Stimulated activated CD8-positive, alpha-beta memory T cell treated with anti-CD3 and anti-CD28 coated beads, Interleukin-12 subunit alpha, Interleukin-12 subunit beta, amount 100 ng/mL, for 1 hour (primary cell): ENCODE data around the gene HS6ST1.

Experiments used
- DNase-seq: peaks from one replicate; pipeline ENCODE4 v3.0.0-alpha.2; 2020; ENCODE audit warnings: low read depth

The HS6ST1 gene

DNA sequence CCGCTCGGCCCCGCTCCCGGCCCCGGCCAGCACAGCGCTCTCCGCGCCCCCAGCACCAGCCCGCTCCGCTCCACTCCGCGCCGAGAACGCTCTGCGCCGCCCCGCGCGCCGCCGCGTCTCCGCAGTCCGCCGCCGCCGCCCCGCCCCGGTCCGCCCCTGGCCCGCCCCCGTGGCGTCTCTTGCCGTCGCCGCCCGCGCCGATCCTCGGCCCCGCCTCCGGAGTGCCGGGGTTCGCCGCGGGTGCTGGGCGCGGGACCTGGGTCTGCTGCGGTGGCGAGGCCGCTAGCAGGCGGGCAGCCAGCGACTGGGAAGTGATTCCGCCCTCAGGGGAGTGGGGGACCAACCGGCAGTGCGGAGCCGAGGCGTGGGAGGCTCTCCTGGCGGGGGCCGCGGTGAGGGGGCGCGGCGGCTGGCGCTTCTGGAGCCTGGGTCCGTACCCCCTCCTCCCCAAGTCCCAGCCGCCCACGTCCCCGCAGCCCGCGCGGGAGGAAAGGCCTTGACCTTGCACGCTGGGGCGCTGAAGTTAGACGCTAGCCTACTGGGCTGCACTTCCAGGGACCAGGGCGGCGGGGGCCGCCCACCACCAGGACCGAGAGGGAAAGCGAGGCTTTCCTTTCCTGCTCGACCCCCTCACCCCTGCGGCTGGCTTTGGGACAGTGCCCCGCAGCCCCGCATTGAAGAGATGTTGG, at the start of gene HS6ST1:
Gene HS6ST1 (minus strand): TSS at position 93 of the 689 bp plus-strand sequence. CDS start 305 bp downstream, outside the sequence.
- peak; percentile 74 for DNase-seq

DNA sequence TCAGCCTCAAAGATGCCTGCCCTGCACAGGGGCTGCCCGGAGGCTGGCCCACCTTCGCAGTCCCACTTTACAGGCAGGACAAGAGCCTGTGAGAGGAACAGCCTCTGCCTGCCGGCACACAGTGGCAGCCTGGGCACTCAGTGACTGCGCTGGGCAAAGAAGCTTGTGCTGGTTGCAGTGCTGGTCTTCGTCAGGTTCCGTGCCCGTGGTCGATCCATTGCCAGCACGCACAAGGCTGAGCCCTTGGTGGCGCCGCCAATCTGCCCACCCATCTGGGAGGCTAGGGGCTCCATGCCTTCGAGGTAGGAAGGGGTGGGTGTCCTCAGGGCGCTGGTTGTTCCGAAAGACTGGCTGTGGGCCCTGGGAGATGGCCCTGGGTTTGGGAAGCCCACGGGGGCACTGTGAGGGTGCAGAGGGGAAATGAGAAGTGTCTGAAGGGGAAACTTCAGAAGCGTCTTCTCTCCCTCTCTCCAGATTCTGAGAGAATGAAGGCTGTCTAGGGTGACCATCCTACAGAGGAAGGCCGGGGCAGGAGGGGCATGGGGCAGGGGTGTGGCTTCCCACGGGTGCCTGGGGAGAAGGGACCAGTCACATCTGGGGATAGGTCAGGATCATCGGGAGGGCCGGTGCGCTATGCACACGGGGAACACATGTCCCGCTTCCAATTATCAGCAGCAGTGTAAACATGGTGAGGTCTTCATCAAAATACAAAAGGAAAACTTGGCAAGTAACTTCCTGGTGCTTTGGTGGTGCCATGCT, 49.1 kb upstream of the HS6ST1 start:
- DNase-seq, result no peak

DNA sequence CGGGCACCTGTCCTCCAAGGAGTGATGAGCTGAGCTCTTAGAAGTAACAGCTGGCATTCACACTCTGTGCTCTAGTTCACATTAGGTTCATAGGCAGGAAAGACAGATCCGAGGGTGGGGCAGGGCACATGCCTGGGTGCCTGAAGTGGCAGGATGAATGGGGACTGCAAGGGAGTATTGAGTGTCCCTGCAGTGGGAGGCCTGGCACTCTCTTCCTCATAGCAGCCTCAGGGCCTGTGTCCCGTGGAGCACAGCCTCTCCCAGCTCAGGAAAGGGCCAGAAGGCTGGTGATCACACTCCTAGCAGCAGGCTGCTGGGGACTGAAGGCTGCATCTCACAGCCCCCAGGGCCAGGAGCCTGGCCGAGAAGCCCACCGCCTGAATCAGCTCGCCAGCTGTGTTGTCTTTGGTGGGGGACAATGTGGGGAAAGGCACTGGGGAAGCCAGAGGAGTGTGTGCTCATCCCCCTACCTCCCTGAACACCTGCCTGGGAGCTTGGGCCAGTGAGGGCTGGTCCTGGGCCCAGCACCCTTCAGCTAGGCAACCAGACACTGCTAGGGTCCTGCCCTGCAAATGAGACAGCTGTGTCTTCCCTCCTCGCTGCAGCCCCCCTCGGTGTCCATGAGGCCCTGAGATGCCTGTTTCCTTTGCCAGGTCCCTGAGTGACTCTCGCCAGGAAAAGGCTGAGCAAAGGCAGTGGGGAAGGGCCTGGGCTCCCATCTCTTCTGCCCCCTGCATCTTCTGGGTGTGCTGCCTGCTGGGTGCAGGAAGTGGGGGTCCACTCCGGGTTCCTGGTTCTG, 48.2 kb upstream of the HS6ST1 start:
- no peak for DNase-seq

GRCh38 chr2:128365217-128365905, 46.7 kb upstream of the HS6ST1 start:
- no peak for DNase-seq

DNA sequence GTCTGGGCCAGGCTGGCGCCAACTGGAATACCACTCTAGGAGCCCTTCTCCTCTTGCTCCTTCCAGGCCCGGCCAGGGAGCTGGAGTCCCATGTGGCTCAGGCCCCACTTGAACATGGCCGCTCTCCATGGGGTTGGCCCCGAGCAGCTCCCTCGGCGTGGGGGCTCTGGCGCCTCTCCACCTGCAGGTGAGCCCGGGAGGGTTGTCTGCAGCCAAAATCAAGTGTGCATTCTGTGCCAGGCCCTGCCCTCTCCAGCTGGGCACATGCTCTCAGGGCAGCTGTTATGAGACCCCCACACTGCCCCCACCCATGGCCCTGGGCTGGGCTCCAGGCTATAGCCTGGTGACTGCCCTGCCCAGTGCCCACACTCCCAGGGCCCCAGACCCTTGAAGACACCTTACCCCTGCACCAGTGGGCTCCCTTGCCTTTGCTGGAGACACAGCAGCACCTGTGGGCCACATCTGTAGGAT, 45.8 kb upstream of the HS6ST1 start:
- DNase-seq, result no peak

DNA sequence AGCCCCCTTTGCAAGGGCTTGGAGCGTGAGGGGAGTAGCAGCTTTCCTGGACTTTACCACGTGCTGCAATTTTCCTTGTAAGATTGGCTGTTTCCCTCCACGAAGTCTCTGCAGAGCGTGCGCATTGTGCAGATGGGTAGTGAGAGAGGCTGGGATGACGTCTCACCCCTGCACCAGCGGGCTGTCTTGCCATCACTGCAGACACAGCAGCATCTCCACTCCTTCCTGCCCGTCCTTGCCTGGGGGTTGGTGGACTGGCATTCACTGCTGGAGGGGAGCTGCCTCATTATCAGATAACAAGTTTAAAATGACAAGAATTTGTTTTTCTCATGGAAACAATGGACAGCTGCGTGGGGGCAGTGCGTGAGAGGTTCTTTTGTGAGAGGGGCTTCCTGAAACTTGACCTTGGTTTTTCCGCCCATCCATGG, 45.3 kb upstream of the HS6ST1 start:
- DNase-seq, result no peak

DNA sequence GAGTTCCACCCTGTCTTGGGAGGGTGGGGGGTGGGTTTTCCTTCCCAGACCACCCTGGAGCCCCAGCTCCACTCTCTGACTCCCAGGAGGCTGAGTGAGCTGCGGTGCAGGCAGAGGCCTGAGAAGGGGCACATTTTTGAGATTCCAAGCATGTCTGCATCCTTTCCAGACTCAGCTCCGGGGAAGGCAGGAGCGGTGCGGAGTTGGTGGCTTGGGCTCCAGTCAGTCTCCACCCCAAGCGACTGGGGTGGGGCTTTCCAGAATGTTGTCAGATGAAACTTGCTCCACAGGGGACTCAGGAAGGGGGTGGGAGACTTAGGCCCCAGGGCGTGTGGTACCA, 44.2 kb upstream of the HS6ST1 start:
- no peak for DNase-seq

GRCh38 chr2:128362176-128362888, 43.7 kb upstream of the HS6ST1 start:
- DNase-seq, result no peak

GRCh38 chr2:128361376-128362131, 42.9 kb upstream of the HS6ST1 start:
- no peak for DNase-seq

DNA sequence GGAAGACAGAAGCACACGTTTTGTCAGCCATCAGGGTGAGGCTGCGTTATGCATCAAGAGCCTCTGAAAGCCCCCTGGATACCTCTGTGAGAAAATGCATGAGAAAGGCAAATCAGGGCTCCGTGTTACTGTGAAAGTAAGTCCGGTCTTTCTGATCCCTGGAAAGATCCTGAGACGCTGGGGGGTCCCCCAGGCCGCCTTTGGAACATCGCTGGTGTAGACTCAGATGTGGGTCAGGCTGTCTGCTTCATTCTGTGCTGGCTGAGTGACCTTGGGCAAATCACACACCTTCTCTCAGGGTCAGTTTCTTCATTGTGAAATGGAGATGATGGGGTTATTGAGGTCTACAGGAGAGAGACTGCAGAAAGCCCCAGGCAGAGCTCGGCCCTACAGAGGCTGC, 42.0 kb upstream of the HS6ST1 start:
- no peak for DNase-seq

GRCh38 chr2:128359841-128360240, 41.2 kb upstream of the HS6ST1 start:
- no peak for DNase-seq

DNA sequence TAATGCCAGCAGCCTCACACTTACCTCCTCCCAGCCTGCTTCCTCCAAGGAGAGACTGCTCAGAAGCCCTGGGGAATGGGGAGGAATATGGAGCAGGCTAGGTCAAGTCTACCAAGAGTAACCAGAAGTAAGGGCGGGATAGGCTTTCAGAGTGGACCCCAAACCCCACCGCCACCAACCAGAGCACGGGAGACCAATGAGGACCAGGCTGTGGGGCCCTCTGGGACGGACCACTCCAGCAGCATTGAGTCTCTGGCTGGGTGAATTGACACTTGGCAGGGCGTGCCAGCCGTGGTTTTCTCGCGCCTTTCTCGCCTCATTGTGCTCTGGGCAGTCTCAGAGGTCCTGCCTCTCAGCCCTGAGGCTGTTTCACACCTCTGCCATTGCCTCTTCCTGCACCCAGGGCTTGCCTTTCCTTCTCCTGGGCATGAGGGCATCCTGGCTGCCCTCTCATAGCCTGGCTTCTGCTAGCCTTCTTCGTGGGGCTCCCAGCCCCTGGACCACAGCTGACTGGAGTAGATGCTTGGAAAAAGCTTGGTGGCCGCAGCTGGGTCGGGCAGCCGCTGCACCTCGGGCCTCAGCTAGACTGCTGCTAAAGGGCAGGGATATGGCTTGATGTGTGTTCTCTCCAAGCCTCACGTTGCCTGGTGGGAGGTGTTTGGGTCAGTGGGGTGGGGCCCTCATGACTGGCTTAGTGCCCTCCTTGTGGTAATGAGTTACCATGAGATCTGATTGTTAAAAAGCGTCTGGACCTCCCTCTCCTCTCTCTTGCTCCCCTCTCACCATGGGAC, 40.5 kb upstream of the HS6ST1 start:
- DNase-seq, result no peak

DNA sequence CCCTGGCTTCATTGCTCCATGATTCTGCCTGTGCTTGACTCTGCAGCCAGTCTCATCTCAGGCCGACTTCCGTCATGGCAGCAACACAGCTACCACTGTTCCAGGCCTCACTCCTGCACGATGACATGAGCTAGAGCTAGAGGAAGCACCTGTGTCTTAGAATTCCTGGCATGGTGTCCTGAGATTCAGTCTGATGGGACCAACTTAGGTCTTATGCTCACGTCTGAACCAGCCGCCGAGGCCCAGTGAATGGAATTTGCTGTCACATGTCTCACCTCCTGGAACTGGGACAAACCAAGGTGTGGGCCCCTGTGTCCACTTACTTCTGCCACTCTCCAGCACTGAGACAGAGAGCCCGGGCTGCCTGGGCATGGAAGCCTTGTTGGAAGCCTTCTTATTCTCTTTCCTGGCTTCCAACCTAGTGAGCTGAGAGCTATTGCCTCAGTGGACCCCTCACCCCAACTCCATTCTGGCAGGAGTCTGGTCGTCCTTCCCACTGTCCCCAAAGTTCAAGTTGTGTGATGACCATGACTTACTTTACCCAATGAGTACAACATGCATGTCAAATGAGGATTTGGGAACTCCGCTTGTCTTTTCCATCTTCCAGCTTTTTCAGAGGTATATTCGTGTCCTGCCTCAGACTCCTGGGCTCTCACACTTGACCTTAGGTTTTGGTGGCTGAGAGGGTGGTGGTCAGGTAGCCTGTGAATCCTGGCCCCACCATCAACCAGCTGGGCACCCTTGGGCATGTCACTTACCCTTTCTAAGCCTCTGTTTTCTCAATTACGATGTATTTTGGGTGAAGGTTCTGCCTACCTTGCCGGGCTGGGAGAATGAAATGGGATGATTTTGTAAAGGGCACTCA, 39.1 kb upstream of the HS6ST1 start:
- no peak for DNase-seq

DNA sequence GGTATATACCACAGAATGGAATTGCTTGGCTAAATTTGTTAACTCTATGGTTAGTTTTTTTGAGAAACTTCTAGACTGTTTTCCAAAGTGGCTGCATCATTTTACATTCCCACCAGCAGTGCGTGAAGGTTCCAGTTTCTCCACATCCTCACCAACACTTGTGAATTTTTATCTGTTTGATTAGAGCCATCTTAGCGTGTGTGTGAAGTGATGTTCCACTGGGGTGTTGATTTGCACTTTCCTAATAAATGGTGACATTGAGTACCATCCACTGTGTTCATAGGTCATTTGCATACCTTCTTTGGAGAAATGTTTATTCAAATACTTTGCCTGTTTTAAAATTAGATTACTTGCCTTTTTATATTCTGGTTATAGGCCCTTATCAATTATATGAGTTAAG, 37.5 kb upstream of the HS6ST1 start:
- no peak for DNase-seq

GRCh38 chr2:128354726-128355470, 36.2 kb upstream of the HS6ST1 start:
- no peak for DNase-seq

DNA sequence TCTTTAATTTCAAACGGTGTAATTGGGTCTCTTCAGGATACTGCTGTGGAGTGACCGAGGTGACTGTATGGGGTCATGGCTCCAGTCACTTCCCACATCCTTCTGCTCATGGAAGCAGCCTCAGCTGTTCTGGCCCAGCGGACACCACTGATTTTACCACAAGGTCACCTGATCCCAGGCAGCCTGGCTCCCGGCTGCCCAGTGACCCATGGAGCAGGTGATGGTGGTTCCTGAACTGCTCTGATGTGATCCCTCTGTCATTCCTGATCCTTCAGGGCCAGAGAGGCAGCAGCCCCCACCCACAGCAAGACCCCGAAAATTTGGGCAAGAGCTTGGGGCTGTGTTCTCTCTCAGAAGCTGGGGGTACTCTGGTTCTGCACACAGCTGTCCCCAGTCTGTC, 35.5 kb upstream of the HS6ST1 start:
- DNase-seq, result no peak

GRCh38 chr2:128350736-128351135, 32.1 kb upstream of the HS6ST1 start:
- DNase-seq, result no peak

DNA sequence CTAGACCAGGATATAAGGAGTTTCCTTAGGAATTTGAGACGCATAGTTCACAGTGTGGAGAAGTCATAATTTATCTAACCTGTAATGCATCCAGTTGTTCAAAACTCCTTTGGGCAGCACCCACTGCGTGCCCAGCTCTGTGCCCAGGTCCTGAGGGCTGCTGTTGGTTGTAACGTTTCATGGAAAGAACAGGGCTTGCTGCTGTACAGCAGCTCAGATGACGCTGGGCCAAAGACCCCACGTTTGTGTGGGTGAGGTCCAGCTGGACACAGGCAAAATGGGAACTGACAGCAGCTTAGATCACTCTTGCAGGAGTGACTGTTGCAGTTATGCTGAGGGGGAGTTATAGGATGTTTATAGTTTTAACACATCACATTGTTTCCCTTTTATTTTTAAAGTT, 30.0 kb upstream of the HS6ST1 start:
- DNase-seq, result no peak
